ENCODE data around the gene SLC25A15.
"Not testable (repeated sequence)": the region's sequence is repeated elsewhere in the genome, so short reads cannot be mapped to it uniquely, and the experiment has no call there.

SLC25A15 gene

GRCh38 chr13:40781717-40782116 is 7.7 kb upstream of the SLC25A15 start:
- no peak for DNase-seq (ENCODE audit: low spot score)

DNA sequence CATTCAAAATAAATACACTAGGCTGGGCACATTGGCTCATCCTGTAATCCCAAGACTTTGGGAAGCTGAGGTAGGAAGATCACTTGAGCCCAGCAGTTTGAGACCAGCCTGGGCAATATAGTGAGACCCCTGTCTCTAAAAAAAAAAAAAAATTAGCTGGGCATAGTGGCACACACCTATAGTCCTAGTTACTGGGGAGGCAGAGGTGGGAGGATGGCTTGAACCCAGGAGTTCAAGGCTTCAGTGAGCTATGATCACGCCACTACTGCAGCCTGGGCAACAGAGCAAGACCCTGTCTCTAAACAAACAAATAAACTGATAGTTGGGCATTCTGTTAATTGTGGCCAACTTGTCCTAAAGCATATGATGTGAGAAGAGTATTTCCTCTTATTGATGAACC is 6.4 kb upstream of the SLC25A15 start:
- not testable (repeated sequence) for DNase-seq (ENCODE audit: low spot score)

DNA sequence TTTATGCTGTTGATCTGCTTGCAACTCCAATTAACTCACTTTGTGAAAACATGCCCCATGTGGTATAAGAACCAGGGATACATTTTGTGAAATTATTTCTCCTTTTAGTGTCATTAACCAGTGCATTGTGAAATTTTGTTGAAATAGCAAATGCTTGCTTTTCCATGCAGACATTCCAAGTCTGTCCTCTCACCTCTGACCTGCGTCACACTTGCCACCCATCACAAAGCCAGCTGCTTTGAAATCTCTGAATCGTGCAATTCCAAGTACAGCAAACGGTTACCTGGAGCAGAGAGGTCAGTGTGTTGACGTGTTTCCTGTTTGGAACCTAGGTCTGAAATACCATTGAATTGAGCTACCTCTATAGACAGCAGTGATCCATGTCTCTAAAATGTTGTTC is 4.9 kb upstream of the SLC25A15 start:
- DNase-seq (ENCODE audit: low spot score) = no peak

DNA sequence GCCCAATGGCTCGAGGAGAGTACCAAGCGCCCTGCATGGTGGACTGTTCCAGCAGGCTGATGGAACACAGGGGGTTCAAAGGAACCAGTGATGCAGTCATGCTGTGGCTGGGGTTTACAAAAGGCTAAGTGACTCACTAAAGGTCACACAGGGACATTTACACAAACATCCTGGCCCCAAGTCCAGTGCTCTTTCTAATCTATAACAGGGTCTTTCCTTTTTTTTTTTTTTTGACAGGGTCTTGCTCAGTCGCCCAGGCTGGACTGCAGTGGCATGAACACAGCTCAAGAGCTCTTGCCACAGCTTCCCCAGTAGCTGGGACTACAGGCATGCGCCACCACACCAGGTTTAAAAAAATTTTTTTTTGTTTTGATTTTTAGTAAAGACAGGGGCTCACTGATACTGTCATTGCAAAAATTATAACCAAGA is 2.8 kb upstream of the SLC25A15 start:
- DNase-seq (ENCODE audit: low spot score) = no peak

DNA sequence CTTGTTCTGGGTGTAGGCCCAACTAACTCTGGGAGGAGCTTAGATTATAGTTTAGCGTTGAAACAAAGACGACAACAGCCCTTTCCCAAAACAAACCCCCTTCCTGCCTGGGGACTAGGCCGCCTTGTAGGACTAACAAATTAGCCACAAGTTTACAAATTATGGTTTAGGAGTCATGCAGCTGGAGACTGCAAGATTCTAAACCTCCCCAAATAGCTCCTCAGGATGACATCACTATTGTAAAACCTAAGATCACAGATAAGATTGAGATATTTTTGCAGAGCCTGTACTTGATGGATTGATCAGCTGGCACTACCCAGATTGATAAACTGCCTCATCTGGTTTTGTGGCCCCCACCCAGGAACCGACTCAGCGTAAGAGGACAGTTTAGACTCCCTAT is 2.3 kb upstream of the SLC25A15 start:
- no peak for DNase-seq (ENCODE audit: low spot score)

GRCh38 chr13:40788540-40789274 is 704 bp upstream of the SLC25A15 start:
- DNase-seq (ENCODE audit: low spot score) = not testable (repeated sequence)

- DNase-seq (ENCODE audit: low spot score) = no peak
Observed at GRCh38 chr13:40790154-40790616, 774 bp downstream of the SLC25A15 start.

- no peak for DNase-seq (ENCODE audit: low spot score)
Observed at GRCh38 chr13:40792284-40793051, 3.1 kb downstream of the SLC25A15 start.

DNA sequence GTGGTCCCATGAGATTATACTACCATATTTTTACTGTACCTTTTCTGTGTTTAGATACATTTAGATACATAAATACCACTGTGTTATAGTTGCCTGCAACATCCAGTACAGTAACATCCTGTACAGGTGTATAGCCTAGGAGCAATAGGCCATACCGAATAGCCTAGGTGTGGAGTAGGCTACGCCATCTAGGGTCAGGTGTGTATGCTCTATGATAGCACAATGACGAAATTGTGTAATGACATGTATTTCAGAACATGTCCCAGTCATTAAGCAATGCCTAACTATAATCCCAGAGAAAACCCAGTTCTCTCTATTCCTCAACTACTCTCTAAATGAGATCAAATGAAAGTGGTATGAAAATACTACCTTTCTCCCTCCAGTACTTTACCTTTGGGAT is 3.9 kb downstream of the SLC25A15 start:
- no peak for DNase-seq (ENCODE audit: low spot score)

DNA sequence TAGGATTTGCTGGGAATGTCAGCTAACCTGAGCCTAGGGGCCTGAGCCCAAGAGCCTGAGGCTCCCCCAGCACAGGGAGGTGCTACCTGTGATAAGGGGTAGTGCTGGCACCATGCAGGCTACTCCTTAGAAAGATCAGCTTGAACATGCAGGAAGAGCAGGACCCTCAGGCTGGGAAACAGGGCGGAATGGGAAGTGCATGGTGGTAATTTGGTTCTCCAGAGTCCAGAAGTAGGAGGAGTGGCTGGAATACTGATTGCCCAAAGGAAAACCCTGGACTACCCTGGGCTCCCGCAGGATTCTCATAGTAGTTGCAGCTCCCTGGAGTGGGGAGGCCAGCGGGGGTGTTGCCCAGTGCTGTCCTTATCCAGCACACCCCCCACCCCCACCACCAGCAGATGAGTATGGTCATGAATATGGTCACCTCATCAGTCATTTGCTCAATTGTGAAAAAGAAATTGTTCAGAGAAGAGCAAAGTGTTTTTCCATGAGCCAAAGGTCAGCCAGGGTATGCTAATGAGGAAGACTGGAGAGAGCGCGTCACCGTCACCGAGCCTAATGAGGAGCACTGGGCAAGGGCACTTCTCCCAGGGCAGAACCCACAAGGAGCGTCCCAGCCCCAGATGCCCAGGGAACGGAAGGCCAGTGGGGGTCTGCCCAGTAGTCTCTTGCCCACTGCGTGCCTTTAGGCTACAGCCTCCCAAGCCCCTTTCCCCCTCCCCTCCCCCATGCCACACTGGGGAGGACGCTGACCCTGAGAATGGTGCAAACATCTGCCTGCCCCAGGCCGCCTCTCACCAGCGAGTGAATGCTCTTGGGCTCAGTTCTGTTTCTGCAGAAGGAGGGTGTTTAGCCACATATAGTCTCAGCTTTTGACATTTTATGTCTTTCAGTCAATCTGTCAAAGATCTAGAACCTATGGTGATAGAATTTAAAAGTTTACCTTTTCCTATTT is 5.3 kb downstream of the SLC25A15 start:
- DNase-seq (ENCODE audit: low spot score) = no peak

- DNase-seq (ENCODE audit: low spot score) = no peak
Observed at GRCh38 chr13:40796649-40797048, 7.2 kb downstream of the SLC25A15 start.

DNA sequence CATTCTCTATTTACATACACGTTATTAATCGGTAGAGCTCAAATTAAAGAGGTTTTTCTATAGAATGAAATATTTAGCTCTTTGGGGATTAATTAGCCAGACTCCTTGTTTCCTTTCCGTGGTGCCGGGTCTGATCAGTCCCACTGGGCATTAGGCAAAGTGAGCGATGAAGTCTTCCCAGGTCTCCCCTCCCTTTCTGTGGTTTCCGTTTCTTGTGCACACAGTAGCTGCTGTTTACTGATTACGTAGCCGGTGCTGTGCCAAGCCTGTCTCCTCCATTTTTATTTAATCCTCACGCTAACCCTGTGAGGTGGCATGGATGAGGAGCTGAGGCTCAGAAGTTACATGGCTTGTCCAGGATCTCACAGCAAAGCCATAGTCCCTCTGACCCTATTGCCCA is 9.0 kb downstream of the SLC25A15 start:
- DNase-seq (ENCODE audit: low spot score) = no peak

DNA sequence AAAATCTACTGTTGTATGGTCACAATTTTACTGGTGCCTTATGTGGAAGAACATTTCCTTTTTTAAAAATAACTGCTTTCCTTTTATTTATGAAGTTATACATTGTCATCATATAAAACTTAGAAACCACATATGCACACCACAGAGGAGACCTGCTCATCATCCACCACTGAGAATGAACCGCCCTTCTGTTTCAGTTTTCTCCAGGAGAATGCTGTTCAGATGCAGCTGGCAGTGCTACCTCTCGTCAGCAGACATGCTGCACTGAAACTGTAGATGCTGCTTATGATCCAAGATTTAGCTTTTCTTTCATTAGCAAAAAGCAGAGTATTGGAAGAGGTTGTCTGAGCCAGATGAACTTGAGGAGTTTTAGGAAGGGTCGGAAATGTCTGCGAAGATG is 10.1 kb downstream of the SLC25A15 start:
- no peak for DNase-seq (ENCODE audit: low spot score)

GRCh38 chr13:40800559-40800958 is 11.1 kb downstream of the SLC25A15 start:
- DNase-seq (ENCODE audit: low spot score) = no peak

- DNase-seq (ENCODE audit: low spot score) = no peak
Observed at GRCh38 chr13:40801255-40802217, 12.1 kb downstream of the SLC25A15 start.

- no peak for DNase-seq (ENCODE audit: low spot score)
Observed at GRCh38 chr13:40803316-40803715, 13.9 kb downstream of the SLC25A15 start.

DNA sequence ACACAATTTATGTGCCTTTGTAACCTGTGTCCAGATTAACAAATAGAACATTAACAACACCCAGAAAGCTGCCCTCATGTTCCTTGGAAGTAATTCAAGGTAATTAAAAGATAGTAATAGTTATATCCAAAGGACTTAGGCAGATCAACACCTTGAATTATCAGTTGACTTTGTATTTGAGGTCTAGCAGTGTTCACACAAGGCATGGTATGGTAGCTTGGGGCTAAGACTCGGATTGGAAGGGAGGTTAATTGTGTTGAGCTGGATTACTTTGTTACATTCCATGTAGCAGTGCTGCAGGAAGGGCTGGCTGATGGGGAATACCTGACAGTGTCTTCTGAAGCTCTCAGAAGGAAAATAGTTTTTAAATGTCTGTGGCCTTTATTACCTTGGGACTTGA is 16.8 kb downstream of the SLC25A15 start:
- no peak for DNase-seq (ENCODE audit: low spot score)

DNA sequence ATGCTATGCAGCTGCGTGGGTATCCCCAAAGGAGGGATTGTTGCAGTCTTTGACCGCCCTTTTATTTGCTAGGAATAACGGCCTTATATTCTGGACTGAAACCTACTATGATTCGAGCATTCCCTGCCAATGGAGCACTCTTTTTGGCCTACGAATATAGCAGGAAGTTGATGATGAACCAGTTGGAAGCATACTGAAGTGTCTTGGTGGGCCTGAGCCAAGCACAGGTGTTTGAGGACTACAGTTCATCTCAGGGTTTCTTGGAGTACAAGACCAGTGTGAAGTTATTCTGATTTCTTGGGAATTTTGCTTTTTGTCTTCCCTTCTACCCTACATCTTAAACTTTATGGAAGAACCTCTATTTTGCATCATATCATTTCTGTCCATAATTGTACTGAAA is 20.1 kb downstream of the SLC25A15 start:
- no peak for DNase-seq (ENCODE audit: low spot score)

GRCh38 chr13:40812102-40812501 is 22.7 kb downstream of the SLC25A15 start:
- DNase-seq (ENCODE audit: low spot score) = no peak

GRCh38 chr13:40812724-40813445 is 23.5 kb downstream of the SLC25A15 start:
- DNase-seq (ENCODE audit: low spot score) = no peak
